D721Med (cell line): ENCODE results near the gene PHLDA3.

Experiments used
- DNase-seq: peaks from one replicate; pipeline ENCODE4 v3.0.0; 2011; ENCODE audit warnings: low spot score; ENCODE audit not compliant: insufficient read length
- FAIRE-seq: peaks from 2 replicates; lab custom pipeline; 2011; peaks lifted over from hg19 to GRCh38; lab: Jason Lieb, UNC
- TF ChIP-seq, protein P1 (sequence below): IDR thresholded peaks from 2 replicates; pipeline ENCODE4 v1.5.1; 2012; ENCODE audit warnings: mild to moderate bottlenecking, control low read depth; ENCODE audit not compliant: insufficient read depth; ENCODE audit errors: missing control alignments

Gene PHLDA3

DNA sequence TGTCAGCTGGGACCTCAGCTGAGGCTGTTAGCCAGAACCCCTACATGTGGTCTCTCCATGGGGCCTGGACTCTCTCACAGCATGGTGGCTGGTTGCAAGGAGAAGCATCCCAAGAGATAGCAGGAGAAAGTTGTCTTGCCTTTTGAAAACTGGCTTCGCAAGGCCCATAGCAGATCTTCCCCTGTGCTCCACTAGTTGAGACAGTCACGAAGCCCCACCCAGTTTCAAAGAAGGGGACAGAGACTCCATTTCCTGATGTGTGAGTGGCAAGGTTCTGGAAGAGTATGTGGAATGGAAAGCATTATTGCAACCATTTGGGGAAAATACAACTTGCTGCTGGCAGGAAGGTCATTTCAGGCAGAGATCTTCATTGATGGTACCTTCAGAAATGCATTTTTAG is 45.5 kb upstream of the PHLDA3 start:
- no peak for DNase-seq
- FAIRE-seq = no peak
- TF ChIP-seq, protein P1, sequence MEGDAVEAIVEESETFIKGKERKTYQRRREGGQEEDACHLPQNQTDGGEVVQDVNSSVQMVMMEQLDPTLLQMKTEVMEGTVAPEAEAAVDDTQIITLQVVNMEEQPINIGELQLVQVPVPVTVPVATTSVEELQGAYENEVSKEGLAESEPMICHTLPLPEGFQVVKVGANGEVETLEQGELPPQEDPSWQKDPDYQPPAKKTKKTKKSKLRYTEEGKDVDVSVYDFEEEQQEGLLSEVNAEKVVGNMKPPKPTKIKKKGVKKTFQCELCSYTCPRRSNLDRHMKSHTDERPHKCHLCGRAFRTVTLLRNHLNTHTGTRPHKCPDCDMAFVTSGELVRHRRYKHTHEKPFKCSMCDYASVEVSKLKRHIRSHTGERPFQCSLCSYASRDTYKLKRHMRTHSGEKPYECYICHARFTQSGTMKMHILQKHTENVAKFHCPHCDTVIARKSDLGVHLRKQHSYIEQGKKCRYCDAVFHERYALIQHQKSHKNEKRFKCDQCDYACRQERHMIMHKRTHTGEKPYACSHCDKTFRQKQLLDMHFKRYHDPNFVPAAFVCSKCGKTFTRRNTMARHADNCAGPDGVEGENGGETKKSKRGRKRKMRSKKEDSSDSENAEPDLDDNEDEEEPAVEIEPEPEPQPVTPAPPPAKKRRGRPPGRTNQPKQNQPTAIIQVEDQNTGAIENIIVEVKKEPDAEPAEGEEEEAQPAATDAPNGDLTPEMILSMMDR = no peak

DNA sequence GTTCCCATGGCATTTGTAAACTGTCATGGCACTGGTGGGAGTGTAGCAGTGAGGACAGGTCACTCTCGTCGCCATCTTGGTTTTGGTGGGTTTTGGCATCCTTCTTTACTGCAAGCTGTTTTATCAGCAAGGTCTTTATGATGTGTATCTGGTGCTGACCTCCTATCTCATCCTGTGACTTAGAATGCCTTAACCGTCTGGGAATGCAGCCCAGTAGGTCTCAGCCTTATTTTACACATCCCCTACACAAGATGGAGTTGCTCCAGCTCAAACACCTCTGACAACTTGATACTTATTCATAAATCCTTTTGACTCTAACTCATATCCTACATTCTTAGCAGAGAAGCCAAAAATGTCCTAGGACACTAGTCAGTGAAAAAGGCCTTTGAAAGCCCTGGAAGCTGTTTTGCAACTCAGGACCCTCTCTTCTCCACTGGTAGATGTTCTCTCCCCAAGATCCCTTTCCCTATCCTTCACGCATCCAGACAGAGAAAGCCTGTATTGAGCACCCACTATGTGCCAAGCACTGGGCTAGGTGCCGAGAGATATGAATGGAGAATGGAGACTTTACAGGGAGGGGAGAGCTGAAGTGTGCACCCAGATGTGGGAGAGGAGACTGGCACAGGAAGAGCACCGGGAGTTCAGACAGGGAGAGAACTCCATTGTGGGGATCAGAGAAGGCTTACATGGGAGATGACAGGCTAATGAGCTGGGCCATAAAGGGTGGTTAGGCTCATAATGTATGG is 44.7 kb upstream of the PHLDA3 start:
- FAIRE-seq = no peak
- DNase-seq = no peak
- TF ChIP-seq, protein P1 = no peak

DNA sequence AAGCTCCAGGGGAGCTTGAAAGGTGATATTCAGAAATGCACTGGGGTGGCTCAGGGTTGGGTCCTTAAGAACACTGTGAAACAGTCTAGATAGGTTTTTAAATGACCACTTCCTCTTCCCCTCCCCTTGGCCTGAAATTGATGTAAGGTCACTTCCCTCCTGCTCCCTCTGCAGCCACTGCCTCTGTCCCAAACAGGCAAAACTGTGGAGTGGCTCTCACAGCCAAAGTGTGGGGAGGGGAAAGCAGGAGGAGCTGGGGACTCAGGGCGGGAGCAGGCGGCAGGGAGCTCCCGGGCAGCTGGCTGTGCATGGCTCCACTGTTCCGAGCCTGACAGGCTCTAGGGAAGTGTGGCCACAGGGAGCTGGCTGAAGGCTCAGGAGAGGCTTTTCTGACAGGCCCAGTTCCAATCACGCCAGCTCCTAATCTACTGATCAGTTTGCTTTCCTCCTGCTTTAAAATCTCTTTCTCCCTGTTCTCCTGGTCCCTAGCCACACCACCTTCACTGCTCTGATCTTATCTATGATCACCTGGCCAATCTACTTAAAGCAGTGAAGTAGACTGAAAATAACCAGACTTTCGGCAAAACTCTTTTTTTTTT is 43.1 kb upstream of the PHLDA3 start:
- TF ChIP-seq, protein P1 = no peak
- no peak for DNase-seq
- FAIRE-seq = no peak

DNA sequence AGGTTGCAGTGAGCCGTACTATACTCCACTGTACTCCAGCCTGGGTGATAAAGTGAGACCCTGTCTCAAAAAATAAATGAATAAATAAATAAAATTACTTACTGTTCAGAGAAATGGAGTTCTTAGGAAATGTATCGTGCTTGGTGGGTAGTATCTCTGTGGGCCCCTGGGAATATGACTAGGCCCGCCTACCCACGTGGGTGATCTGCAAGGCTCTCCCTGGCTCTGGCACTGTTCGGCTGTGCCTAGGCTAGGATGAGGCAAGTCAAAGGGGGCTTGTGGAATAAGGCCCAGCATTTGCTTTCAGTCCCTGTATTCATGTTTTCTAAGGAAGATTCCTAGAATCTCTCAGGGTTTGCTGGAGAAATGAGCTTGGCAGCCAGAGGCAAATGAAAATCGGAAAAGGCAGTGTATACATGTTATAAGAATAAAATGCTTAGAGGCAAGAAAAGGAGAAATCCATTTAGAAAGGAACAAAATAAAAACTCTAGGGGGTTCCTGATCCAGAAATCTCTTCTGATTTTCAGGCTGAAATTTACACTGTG is 42.5 kb upstream of the PHLDA3 start:
- FAIRE-seq = no peak
- TF ChIP-seq, protein P1 = no peak
- no peak for DNase-seq

DNA sequence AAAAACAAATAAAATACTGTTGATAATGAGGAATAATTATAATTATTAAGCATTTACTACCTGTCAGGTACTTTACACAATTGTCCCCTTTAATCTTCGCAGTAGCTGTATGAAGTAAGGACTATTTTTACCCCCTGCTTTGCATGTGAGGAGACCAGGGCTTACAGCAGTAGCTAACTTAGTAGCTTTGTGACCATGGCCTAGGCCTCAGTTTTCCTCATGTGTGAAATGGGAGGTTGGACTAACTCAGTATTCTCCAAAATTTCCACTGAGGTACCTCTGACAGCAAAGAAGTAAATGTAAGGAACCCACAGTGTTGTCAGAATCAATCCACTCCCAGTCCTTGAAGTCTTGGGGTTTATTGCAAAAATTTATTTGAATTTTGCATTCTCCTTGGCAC is 41.7 kb upstream of the PHLDA3 start:
- DNase-seq (no peak), FAIRE-seq (no peak)
- TF ChIP-seq, protein P1 = no peak

DNA sequence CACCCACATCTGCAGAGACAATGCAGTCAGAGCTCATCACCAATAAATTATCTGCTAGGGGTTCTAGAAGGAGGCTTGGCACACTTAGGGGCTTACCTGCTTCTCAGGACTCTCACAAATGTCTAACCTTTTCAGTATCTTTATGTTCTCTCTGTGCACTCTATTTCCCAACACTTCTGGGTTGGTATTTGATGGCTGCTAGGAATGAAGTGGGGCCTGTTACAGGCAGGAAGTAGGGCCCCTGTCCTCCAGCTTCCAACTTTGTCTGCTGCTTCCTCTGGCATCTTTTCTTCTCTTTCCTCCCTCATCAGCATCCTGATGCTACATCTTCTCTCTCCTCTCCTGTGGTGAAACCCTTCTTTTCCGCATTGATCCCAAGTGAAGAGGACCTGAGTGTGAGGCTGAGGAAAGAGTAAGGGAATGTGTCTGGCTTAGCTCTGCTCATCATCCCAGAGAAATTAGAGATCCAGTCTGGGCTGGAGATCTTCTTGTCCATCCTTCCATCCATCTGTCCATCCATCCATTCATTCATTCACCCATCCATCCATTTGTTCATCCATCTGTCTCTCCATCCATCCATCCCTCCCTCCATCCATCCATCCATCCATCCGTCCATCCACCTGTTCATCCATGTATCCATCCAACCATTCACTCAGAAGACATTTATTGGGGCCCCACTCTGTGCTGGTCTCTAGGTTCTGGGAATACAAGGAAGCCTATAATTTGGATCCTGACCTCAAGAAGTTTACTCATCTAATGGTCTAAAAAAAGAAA is 40.8 kb upstream of the PHLDA3 start:
- FAIRE-seq = no peak
- no peak for DNase-seq
- TF ChIP-seq, protein P1 = no peak
